HepG2 (cell line): ENCODE results near the gene B3GALNT2. TPM values are rescaled to one million over a fixed set of nuclear protein-coding genes. Genes with fewer than 3 reads are reported as not detected.
A peak's percentile ranks its signal among the peaks of the same experiment; 100 is the strongest.

Experiments used
- ATM ChIP-seq: fragments of 450-650 bp; IDR thresholded peaks from 2 replicates; pipeline ENCODE4 v1.7.1; 2017; ENCODE audit warnings: mild to moderate bottlenecking, borderline replicate concordance
- BCL6 ChIP-seq: IDR thresholded peaks from 2 replicates; pipeline ENCODE4 v1.6.1; 2016; ENCODE audit warnings: missing genetic modification reagents, missing compliant biosample characterization
- CCDC6 ChIP-seq: sonication (generic); formaldehyde crosslinking; IDR thresholded peaks from 2 replicates; pipeline ENCODE4 v1.8.1; 2022; ENCODE audit warnings: mild to moderate bottlenecking, missing genetic modification reagents, moderate library complexity
- DNMT3B ChIP-seq: conservative IDR thresholded peaks from 2 replicates; pipeline ENCODE4 v1.6.1; 2016; ENCODE audit warnings: missing biosample characterization, control low read depth
- IRF1 ChIP-seq: sonication (generic); formaldehyde crosslinking; IDR thresholded peaks from 2 replicates; pipeline ENCODE4 v1.4.0; 2020; ENCODE audit warnings: low read depth, mild to moderate bottlenecking, missing genetic modification reagents
- ISL2 ChIP-seq: sonication (generic); formaldehyde crosslinking; IDR thresholded peaks from 2 replicates; pipeline ENCODE4 v1.5.0; 2020; ENCODE audit warnings: missing genetic modification reagents
- JARID2 ChIP-seq: sonication (generic); formaldehyde crosslinking; IDR thresholded peaks from 2 replicates; pipeline ENCODE4 v1.8.1; 2023; ENCODE audit warnings: missing genetic modification reagents, inconsistent platforms; ENCODE audit not compliant: insufficient replicate concordance
- MATR3 ChIP-seq: sonication (generic); formaldehyde crosslinking; IDR thresholded peaks from 2 replicates; pipeline ENCODE4 v1.4.0; 2020; ENCODE audit warnings: missing genetic modification reagents
- NFE2L1 ChIP-seq: sonication (generic); formaldehyde crosslinking; IDR thresholded peaks from 2 replicates; pipeline ENCODE4 v1.4.0; 2020; ENCODE audit warnings: missing genetic modification reagents, mild to moderate bottlenecking, borderline replicate concordance
- SP1 ChIP-seq, 2 experiments: fragments of 450-650 bp in 1 of 2; sonication (generic) in 1 of 2; formaldehyde crosslinking in 1 of 2; IDR thresholded peaks; 2 replicates each; pipeline versions ENCODE4 v1.4.0 to v1.6.1; 2016 to 2020; ENCODE audit warnings: missing genetic modification reagents in 1 of 2
- STAT6 ChIP-seq: sonication (generic); formaldehyde crosslinking; IDR thresholded peaks from 2 replicates; pipeline ENCODE4 v1.4.0; 2020; ENCODE audit warnings: missing genetic modification reagents, mild to moderate bottlenecking, borderline replicate concordance
- ZFP37 ChIP-seq: sonication (generic); formaldehyde crosslinking; IDR thresholded peaks from 2 replicates; pipeline ENCODE4 v1.4.0; 2020; ENCODE audit warnings: missing genetic modification reagents, borderline replicate concordance
- ZNF225 ChIP-seq: sonication (generic); formaldehyde crosslinking; IDR thresholded peaks from 2 replicates; pipeline ENCODE4 v1.4.0; 2020; ENCODE audit warnings: mild to moderate bottlenecking, missing genetic modification reagents
- ZNF296 ChIP-seq: sonication (generic); formaldehyde crosslinking; conservative IDR thresholded peaks from 2 replicates; pipeline ENCODE4 v1.5.0; 2020; ENCODE audit warnings: mild to moderate bottlenecking, missing genetic modification reagents
- ZNF431 ChIP-seq: sonication (generic); formaldehyde crosslinking; IDR thresholded peaks from 2 replicates; pipeline ENCODE4 v1.9.0; 2022; ENCODE audit warnings: missing genetic modification reagents, low read depth, mild to moderate bottlenecking, borderline replicate concordance
- ZNF552 ChIP-seq: sonication (generic); formaldehyde crosslinking; IDR thresholded peaks from 2 replicates; pipeline ENCODE4 v1.9.0; 2022; ENCODE audit warnings: missing genetic modification reagents, mild to moderate bottlenecking, borderline replicate concordance
- ZNF652 ChIP-seq: IDR thresholded peaks from 2 replicates; pipeline ENCODE4 v1.6.1; 2016; ENCODE audit warnings: low read depth, borderline replicate concordance
- ZNF746 ChIP-seq: sonication (generic); formaldehyde crosslinking; IDR thresholded peaks from 2 replicates; pipeline ENCODE4 v1.8.0; 2022; ENCODE audit warnings: mild to moderate bottlenecking, missing genetic modification reagents
- ZSCAN21 ChIP-seq: sonication (generic); formaldehyde crosslinking; IDR thresholded peaks from 2 replicates; pipeline ENCODE4 v1.8.0; 2022; ENCODE audit warnings: mild to moderate bottlenecking, missing genetic modification reagents, moderate library complexity, borderline replicate concordance
- polyA plus RNA-seq, 8 experiments: library from polyadenylated mRNA; depleted of rRNA in 3 of 8; stranded (reverse) in 7 of 8; unstranded in 1 of 8; fragments of >200 nt; fragmentation: Illumina TruSeq in 4 of 8; extraction: Trizol in 4 of 8; gene quantifications; 2 replicates each; pipeline versions ENCODE4 v1.2.1 to v1.2.3, GENCODE V29; 2011 to 2016; ENCODE audit warnings: low read depth in 4 of 8, missing spikeins in 1 of 8, mixed read lengths in 1 of 8; ENCODE audit not compliant: insufficient read depth in 1 of 8
- total RNA-seq, 5 experiments: library from RNA; depleted of rRNA; stranded (reverse); fragments of >200 nt; fragmentation: Illumina TruSeq; extraction: Trizol; gene quantifications; 2 replicates each; pipeline ENCODE4 v1.2.3, GENCODE V29; 2016; ENCODE audit warnings: low read depth in 1 of 5
- TF ChIP-seq, protein P1 (sequence below): sonication (generic); formaldehyde crosslinking; IDR thresholded peaks from 2 replicates; pipeline ENCODE4 v1.5.0; 2020; ENCODE audit warnings: missing genetic modification reagents
- TF ChIP-seq, protein P2 (sequence below): sonication (generic); formaldehyde crosslinking; IDR thresholded peaks from 2 replicates; pipeline ENCODE4 v1.8.0; 2022; ENCODE audit warnings: mild to moderate bottlenecking, missing genetic modification reagents, moderate library complexity
- TF ChIP-seq, protein P3 (sequence below): sonication (generic); formaldehyde crosslinking; conservative IDR thresholded peaks from 2 replicates; pipeline ENCODE4 v1.8.1; 2023; ENCODE audit warnings: missing genetic modification reagents

The B3GALNT2 gene
- total and polyA plus RNA-seq, 2 of the 13 experiments (the other 11 are each of a cell fraction or from before 2014, with no cell fraction given): 16.5 to 28.9 TPM

GRCh38 chr1:235504494-235505222, 406 bp upstream of the B3GALNT2 start (continued):
- TF ChIP-seq ATM: no peak
- 0 out of 2 replicates have a peak, but pooled peaks have one; percentile 55 for TF ChIP-seq ZNF296
- TF ChIP-seq ZNF652 (CRISPR knock-in tag): no peak
- TF ChIP-seq MATR3: no peak
- peak; percentile 94; the same call in 1 of the 2 replicates for TF ChIP-seq STAT6 (CRISPR knock-in tag)
- TF ChIP-seq NFE2L1 (CRISPR knock-in tag): peak; percentile 95; the same call in 1 of the 2 replicates
- peak; percentile 73 for TF ChIP-seq CCDC6 (CRISPR knock-in tag)
- peak; percentile 65; the same call in 1 of the 2 replicates for TF ChIP-seq ZNF746 (CRISPR knock-in tag)
- no peak for TF ChIP-seq ZFP37 (CRISPR knock-in tag)
- TF ChIP-seq, protein P1, sequence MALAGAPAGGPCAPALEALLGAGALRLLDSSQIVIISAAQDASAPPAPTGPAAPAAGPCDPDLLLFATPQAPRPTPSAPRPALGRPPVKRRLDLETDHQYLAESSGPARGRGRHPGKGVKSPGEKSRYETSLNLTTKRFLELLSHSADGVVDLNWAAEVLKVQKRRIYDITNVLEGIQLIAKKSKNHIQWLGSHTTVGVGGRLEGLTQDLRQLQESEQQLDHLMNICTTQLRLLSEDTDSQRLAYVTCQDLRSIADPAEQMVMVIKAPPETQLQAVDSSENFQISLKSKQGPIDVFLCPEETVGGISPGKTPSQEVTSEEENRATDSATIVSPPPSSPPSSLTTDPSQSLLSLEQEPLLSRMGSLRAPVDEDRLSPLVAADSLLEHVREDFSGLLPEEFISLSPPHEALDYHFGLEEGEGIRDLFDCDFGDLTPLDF: no peak
- TF ChIP-seq SP1 (IDR thresholded peaks at IDR 0.05): no peak
- TF ChIP-seq SP1 (CRISPR knock-in tag; IDR thresholded peaks at IDR 0.05): peak; percentile 86
- no peak for TF ChIP-seq IRF1 (CRISPR knock-in tag)
- no peak for TF ChIP-seq ZNF552 (CRISPR knock-in tag)
- peak; percentile 59 for TF ChIP-seq ZNF225 (CRISPR knock-in tag)
- no peak for TF ChIP-seq ISL2 (CRISPR knock-in tag)
- TF ChIP-seq ZSCAN21 (CRISPR knock-in tag): no peak; the same call in 1 of the 2 replicates
- no peak; the same call in 1 of the 2 replicates for TF ChIP-seq ZNF431 (CRISPR knock-in tag)
- TF ChIP-seq, protein P2, sequence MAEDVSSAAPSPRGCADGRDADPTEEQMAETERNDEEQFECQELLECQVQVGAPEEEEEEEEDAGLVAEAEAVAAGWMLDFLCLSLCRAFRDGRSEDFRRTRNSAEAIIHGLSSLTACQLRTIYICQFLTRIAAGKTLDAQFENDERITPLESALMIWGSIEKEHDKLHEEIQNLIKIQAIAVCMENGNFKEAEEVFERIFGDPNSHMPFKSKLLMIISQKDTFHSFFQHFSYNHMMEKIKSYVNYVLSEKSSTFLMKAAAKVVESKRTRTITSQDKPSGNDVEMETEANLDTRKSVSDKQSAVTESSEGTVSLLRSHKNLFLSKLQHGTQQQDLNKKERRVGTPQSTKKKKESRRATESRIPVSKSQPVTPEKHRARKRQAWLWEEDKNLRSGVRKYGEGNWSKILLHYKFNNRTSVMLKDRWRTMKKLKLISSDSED (CRISPR knock-in tag): no peak
- TF ChIP-seq JARID2 (CRISPR knock-in tag): no peak
- peak; percentile 36; the same call in 1 of the 2 replicates for TF ChIP-seq BCL6
- TF ChIP-seq, protein P3, sequence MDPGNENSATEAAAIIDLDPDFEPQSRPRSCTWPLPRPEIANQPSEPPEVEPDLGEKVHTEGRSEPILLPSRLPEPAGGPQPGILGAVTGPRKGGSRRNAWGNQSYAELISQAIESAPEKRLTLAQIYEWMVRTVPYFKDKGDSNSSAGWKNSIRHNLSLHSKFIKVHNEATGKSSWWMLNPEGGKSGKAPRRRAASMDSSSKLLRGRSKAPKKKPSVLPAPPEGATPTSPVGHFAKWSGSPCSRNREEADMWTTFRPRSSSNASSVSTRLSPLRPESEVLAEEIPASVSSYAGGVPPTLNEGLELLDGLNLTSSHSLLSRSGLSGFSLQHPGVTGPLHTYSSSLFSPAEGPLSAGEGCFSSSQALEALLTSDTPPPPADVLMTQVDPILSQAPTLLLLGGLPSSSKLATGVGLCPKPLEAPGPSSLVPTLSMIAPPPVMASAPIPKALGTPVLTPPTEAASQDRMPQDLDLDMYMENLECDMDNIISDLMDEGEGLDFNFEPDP (CRISPR knock-in tag): no peak
- peak; percentile 53; the same call in 1 of the 2 replicates for TF ChIP-seq DNMT3B (CRISPR knock-in tag)
